GM23338 (cell line): Measurements from ENCODE around the gene CNP.

Experiments
- CREB1 ChIP-seq: fragments of 250-450 bp; sonication (Bioruptor Pico); IDR thresholded peaks from 2 replicates; pipeline ENCODE4 v1.5.0; 2020; ENCODE audit warnings: low read depth, mild to moderate bottlenecking, moderate library complexity
- EZH2 ChIP-seq: fragments of 200-600 bp; sonication (generic); IDR thresholded peaks from one replicate; pipeline ENCODE4 v1.8.0; 2017; ENCODE audit warnings: antibody characterized with exemption, mild to moderate bottlenecking, low read depth; ENCODE audit not compliant: unreplicated experiment
- EZH2phosphoT487 ChIP-seq: fragments of 200-600 bp; sonication (generic); IDR thresholded peaks from one replicate; pipeline ENCODE4 v1.8.1; 2018; ENCODE audit warnings: antibody characterized with exemption; ENCODE audit not compliant: unreplicated experiment
- JUNB ChIP-seq: IDR thresholded peaks from one replicate; pipeline ENCODE4 v1.6.1; 2016; ENCODE audit warnings: antibody characterized with exemption; ENCODE audit not compliant: unreplicated experiment
- POLR2AphosphoS5 ChIP-seq: IDR thresholded peaks from 2 replicates; pipeline ENCODE4 v1.6.1; 2016; ENCODE audit warnings: antibody characterized with exemption, low read depth
- STAT1 ChIP-seq: IDR thresholded peaks from one replicate; pipeline ENCODE4 v1.6.1; 2016; ENCODE audit warnings: antibody characterized with exemption; ENCODE audit not compliant: unreplicated experiment
- TF ChIP-seq, protein P1 (sequence below), 2 experiments: fragments of 200-600 bp in 1 of 2; sonication (generic) in 1 of 2; conservative IDR thresholded peaks; 2 replicates each; pipeline versions ENCODE4 v1.5.1 to v1.6.1; 2016 to 2017; ENCODE audit warnings: antibody characterized with exemption in 2 of 2, low read depth in 2 of 2, mild to moderate bottlenecking in 2 of 2, moderate library complexity in 1 of 2

DNA sequence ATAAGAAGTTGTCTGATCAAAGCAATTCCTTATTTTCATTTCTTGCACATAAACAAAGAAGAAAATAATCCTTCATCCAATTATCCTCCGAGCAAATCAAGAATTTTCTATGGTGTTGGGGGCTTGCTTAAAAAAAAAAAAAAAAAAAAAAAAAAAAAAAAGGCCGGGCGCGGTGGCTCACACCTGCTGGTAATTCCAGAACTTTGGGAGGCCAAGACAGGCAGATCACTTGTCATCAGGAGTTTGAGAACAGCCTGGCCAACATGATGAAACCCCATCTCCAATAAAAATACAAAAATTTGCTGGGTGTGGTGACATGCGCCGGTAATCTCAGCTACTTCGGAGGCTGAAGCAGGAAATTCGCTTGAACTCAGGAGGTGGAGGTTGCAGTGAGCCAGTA is 19.3 kb downstream of the CNP start:
- TF ChIP-seq, protein P1, sequence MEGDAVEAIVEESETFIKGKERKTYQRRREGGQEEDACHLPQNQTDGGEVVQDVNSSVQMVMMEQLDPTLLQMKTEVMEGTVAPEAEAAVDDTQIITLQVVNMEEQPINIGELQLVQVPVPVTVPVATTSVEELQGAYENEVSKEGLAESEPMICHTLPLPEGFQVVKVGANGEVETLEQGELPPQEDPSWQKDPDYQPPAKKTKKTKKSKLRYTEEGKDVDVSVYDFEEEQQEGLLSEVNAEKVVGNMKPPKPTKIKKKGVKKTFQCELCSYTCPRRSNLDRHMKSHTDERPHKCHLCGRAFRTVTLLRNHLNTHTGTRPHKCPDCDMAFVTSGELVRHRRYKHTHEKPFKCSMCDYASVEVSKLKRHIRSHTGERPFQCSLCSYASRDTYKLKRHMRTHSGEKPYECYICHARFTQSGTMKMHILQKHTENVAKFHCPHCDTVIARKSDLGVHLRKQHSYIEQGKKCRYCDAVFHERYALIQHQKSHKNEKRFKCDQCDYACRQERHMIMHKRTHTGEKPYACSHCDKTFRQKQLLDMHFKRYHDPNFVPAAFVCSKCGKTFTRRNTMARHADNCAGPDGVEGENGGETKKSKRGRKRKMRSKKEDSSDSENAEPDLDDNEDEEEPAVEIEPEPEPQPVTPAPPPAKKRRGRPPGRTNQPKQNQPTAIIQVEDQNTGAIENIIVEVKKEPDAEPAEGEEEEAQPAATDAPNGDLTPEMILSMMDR (conservative IDR thresholded peaks at IDR 0.05; ENCODE audit: low read depth in 2 of 2): no peak
- TF ChIP-seq POLR2AphosphoS5 (no peak), EZH2phosphoT487 (no peak), CREB1 (CRISPR knock-in tag) (no peak), EZH2 (no peak), STAT1 (no peak), JUNB (no peak)
